RPMI7951 (cell line): ENCODE results near the gene B3GALT4. TPM values are rescaled to one million over a fixed set of nuclear protein-coding genes. Genes with fewer than 3 reads are reported as not detected.

ENCODE experiments used
- DNase-seq: peaks from one replicate; pipeline ENCODE4 v3.0.0-alpha.2; 2012; ENCODE audit warnings: low read depth
- total RNA-seq: library from RNA; depleted of rRNA; stranded (reverse); fragments of >200 nt; shearing (Covaris generic); gene quantifications from 2 replicates; pipeline ENCODE4 v1.2.3, GENCODE V29; 2014

The B3GALT4 gene
- total RNA-seq, 1 experiment from 2014 or later, result 2.0 TPM

GRCh38 chr6:33292996-33293682, 16.2 kb downstream of the B3GALT4 start:
- no peak for DNase-seq

DNA sequence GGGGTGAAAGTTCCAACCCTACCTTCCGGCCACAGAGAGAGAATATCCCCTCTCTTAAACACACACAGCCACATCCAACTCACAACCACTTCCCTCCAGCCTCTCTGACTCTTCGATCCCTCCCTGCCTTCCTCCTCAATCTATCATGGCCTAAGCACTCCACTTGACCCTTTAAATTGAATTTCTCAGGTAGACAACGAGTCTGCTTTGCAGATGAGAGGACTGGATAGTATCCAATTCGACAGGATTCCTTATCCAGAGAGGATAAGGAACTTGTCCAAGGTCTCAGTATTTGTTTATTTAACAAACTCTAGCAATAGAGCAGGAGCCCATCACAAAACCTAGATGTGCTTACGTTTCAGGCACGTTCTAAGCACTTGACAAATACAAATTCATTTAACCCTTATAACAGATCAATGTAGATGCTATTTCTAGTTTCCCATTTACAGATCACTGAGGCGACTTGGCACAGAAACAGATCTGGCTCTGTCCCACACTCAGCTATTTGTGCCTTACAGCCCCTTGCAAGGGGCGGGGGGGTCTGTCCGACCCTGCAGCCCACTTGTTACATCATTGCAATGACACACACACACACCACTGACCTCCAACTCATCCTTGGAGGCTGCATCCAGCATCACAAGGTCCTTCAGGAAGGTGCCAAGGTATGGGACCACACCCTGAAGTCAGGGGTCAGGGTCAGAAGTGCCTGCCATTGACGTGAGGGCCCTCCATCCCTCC, 17.3 kb downstream of the B3GALT4 start:
- DNase-seq, result no peak

DNA sequence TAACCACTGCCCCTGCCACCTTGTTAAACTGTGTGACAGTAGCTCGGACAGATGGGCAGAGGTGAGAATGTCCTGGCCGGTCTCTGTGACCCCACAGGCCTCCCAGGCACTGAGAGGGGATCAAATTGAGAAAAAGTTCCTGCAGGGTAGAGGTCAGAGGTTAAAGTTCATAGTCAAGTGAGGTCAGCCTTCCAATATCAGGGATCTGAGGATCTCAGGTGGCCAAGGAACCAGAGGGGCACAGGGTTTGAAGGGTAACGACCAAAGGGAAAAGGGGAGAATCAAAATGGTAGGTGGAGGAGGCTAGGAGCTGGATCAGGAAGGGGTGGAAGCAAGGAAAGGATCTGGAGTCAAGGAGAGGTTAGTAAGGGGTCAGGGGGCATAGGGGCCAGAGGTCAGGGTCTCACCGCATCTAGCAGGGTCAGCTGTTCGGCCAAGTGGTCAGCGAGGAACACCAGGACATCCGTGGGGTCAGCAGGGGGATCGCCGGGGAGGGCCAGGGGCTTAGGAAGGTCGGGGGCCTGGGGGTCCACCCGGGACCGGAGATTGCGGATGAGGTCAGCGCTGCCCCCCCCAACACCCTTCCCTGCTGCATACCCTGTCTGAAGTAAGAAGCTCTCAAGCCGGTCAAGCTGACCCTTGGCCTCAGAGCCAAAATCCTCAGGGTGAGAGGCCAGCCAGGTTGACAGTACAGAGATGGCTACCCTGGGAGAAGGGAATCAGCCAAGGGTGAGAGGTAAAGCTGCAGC, 18.9 kb downstream of the B3GALT4 start:
- DNase-seq, result no peak

DNA sequence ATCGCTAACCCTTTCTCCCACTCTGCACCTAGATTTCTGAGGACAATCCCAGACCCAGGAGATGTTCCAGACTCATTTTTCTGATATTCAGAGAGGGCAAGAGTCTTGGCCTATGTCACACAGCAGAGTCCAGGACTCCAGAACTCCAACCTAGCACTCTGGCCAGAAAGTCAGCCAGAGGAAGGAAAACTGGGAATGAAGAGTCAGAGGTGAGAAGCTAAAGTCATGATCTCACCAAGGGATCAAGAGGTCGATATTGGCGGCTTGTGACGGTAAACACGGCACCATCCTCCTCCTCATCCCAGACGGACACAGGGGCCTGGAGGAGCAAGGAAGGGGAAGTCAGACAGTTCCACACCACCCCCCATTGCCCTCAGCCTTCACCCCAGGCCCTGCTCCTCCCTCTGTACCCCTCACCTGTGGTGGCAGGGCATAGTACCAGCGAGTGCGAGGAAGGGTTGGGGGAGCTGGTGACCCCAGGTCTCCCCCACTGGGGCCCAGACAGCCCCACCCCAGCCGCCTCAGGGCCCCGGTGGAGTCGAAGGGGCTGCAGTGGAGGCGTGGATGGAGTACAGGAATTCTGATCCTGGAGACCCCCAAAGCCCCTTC, 20.0 kb downstream of the B3GALT4 start:
- DNase-seq, result no peak

- DNase-seq, result no peak
Measured at GRCh38 chr6:33297406-33297955, 20.6 kb downstream of the B3GALT4 start.

DNA sequence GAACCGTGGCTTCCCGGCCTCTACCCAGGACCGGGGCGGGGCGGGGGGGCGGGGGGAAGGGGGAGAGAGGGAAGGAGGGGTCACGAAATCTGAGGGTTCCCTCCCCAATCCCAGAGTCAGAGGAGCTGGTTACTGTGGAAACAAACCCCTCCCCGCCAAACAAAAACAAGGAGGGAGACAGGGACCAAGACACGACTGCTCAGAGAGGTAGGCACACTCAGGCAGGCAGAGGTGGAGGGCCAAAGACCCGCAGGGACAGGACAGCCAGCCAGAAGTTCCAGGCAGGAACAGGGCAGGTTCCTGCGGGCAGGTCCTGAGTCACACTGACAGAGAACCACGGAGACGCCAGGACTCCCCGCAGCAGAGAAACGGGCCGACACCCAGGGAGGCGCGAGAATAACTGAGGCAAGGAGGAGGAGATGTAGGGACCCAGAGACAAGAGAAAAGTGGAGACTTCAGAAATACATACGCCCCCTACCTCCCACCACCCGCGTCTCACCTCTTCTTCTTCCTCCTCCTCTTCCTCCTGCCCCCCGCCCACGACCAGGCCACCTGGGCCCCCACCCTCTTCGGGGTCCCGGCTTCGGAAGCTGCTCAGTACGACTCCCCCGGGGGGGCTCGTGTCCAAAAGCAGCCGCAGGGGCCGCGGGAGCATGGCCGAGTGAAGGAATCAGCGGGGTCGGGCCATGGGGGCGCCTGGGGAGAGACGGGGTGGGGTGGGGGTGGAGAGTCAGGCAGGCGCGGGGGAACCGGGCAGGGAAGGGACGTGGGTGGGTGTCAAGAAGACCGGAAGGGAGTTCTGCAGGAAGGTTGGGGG, 21.2 kb downstream of the B3GALT4 start:
- DNase-seq, result peak; percentile 91

DNA sequence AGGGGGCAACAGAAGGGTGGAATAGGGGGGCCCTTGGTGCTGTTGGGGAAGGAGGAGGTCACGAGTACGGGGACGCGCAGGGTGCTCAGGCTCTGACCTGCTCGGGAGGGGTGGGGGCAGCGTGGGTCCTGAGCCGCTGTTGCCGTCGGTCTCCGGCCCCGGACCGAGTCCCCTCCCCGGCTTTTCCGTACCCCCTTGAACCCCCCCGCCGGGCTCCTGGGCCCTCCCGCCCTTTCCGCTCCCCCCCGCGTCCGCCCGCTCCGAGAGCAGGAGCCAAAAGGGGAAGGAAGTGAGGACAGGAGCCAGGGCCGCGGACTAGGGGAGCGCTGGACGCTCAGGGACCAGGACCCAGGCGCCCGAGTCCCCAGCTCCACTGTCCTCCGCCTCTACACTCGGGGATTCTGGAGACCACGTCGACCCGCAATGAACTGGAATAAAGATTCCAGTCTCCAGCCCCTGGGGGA, 21.9 kb downstream of the B3GALT4 start, which contains the start of gene RGL2:
RGL2 (minus strand) TSS at position 170 of the 464 bp plus-strand sequence. CDS start 332 bp downstream, outside the sequence.
- peak; percentile 65 for DNase-seq

DNA sequence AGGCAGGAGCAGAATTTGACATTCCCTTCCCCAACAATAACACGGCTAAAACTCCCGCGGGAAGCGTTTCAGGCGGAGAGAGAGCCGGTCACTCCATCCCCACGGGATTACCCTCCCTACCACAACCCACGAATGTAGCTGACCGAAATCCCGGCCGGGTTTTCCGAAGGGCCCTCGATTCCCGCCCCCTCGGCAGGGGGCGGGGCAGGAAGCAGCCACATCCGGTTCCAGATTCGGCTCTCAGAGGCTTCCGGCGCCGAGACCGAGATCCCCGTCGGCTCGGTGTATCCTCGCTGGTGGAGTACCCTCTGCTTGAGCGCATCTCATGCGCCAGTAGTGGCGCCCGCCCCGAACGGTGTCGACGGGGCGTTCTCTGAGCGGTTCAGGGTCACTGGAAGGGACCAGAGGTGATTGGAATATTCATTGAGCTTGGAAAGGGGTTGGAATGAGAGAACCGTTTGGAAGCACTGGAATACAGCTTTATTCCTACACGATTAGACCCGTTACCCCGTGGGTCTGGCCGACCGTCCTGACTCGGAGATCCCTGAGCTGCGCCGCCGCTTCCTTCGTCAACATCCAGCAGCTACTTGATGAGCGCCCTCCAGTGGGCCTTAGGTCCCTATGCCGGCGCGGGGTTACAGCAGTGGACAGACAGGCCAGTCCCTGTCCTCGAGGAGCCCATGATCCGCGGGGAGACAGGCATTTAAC, 22.5 kb downstream of the B3GALT4 start:
- DNase-seq, result peak; percentile 94

DNA sequence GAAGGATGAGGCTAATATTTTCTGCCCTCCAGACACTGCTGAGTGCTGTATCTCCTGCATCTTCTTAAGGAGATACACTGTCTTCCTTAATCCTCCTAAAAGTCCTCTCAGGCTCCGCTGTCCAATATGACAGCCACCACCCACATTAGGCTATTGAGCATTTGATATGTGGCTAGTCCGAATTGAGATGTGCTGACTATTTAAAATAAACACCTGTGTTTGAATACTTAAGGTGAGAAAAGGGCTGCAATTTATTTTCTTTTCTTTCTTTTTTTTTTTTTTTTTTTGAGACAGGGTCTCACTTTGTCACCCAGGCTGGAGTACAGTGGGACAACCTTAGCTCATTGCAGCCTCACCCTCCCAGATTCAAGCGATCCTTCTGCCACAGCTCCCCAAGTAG, 25.0 kb downstream of the B3GALT4 start:
- no peak for DNase-seq

GRCh38 chr6:33304216-33304615, 27.3 kb downstream of the B3GALT4 start:
- no peak for DNase-seq

- DNase-seq, result no peak
Measured at GRCh38 chr6:33305052-33305451, 28.1 kb downstream of the B3GALT4 start.

GRCh38 chr6:33306356-33306755, 29.4 kb downstream of the B3GALT4 start:
- DNase-seq, result no peak

DNA sequence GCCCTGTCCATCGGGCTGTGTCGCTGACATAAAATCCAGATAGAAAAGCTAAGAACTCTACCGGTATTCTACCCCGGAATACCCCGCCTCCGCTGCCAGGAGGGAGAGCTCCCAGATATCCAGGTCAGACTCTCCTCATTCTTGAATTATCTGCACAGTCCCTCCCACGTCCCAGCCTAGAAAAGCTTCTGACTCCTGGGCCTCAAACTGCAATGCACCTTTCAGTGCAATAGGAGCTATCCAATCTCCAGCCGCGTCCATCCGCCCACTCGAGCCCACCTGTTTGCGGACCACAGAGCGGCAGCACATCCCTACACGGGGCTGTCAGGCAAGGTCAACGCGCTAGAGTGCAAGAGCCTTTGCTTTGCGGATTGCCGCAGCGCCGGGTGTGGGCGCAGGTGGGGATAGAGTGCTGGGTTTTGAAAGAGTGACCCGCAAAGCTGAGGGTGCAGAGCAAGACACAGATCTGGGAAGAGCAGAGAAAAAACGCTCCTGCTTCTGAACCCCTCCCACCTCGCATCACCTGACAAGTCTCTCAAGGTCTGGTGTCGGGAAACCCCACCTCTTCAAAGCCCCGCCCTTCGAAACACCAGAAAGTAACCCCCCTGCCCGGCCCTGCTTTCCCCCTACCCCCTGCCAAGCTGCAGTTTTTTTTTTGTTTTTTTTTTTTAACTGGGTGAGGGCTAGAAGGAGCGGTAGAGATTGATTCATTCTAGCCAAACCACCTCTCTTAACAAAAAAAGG, 35.6 kb downstream of the B3GALT4 start:
- DNase-seq, result peak; percentile 66

GRCh38 chr6:33313105-33313708, 36.3 kb downstream of the B3GALT4 start:
- DNase-seq, result peak; percentile 42

DNA sequence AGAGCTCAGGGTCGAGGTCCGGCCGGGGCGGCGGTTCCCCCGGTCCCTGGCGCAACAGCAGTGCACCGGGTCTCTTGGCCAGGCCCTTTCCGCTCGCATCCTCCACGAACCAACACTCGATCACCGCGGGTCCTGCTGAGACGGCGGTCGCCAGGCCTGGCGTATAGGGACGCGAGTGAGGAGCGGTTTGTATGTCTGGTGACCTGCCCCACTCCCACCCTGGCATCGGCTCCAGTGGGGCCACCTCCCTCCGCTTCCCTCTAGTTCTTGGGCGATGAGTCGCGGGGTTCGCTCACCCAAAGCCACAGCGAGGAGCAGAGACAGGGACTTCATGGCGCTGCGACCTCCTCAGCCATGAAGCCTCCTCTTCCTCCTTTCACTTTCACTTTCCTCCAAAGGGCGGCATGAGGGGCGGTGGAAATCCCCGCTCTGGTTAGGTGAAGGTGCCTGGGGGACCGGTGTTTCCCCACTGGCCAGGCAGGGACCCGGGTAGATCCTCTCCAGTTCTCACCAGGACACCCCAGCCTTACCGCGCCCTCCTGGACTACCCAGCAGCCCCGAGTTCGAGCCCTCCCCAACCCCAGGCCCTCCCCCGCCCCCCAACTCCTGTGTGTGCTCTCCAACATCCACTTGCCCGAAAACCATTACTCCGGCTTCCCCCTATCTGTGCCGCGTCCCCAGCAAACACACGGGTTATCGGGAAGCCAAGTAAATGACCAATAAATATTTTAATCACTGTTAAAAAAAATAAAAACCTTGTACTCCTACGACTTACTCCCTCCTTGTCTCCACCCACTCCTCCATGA, 37.0 kb downstream of the B3GALT4 start, which contains the start of gene TAPBP:
TAPBP (minus strand) TSS at position 370 of the 806 bp plus-strand sequence; CDS start at position 333, 37 bp downstream.
- peak; percentile 77 for DNase-seq

DNA sequence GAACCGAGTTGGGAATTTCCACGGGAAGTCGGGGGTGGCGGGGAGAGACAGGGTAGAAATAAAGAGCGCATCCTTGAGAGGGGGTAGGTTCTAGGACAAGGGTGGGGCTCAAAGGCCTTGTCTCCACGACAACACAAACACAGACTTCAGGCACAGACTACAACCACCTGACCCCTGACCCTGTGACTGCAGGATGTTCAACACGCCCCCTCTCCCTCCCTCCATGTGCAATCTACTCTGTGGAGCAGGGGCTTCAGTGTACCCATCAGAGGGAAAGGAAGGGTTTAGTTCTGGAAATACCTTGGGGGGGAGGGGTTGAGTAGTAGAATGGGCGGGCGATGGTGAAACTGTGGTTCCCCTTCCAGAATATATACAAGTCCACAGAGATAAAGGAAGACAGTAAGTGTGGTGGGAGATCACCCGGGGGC, 37.6 kb downstream of the B3GALT4 start:
- DNase-seq, result peak; percentile 84

DNA sequence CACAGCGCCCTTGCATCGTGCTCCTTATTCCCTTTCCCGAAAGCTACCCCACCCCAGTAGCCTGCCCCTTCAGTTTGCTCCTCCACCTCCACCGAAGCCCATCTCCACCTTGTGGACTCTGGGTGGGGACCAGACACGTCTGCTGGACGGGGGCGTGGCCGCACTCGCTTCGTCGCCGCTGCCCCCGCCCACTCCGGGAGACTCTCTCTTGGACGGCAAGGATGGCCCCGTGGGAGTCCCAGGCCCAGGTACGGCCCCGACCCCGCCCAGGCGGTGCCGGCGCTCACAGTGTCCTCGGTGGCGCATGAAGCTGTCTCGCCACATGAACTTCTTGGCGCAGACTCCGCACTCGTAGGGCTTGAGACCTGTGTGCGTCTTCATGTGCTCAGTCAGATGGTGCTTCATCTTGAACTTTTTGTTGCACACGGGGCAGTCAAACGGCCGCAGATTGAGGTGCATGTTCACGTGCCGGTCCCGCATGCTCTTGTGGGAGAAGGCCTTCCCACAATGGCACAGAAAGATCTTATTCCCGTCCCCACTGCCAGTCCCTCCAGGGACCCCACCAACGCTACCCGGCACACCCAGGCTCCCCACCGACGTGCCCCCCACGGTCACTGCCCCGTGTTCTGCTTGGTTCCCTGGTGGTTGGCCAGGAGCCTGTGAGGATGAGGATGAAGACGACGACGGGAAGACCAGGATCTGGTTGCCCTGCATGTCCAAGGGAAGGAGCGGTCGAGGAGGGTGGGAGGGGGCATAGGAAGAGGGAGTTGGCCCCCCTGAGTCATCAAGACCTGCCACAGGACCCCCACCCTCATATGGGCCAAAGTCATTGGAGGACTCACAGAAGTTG, 38.2 kb downstream of the B3GALT4 start:
- DNase-seq, result no peak
